Measurements from ENCODE around the gene POC5. TPM values are rescaled to one million over a fixed set of nuclear protein-coding genes. Genes with fewer than 3 reads are reported as not detected.

Gene POC5, protein sequence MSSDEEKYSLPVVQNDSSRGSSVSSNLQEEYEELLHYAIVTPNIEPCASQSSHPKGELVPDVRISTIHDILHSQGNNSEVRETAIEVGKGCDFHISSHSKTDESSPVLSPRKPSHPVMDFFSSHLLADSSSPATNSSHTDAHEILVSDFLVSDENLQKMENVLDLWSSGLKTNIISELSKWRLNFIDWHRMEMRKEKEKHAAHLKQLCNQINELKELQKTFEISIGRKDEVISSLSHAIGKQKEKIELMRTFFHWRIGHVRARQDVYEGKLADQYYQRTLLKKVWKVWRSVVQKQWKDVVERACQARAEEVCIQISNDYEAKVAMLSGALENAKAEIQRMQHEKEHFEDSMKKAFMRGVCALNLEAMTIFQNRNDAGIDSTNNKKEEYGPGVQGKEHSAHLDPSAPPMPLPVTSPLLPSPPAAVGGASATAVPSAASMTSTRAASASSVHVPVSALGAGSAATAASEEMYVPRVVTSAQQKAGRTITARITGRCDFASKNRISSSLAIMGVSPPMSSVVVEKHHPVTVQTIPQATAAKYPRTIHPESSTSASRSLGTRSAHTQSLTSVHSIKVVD
- 15.7 and 18.3 TPM in 2 replicates for total RNA-seq

DNA sequence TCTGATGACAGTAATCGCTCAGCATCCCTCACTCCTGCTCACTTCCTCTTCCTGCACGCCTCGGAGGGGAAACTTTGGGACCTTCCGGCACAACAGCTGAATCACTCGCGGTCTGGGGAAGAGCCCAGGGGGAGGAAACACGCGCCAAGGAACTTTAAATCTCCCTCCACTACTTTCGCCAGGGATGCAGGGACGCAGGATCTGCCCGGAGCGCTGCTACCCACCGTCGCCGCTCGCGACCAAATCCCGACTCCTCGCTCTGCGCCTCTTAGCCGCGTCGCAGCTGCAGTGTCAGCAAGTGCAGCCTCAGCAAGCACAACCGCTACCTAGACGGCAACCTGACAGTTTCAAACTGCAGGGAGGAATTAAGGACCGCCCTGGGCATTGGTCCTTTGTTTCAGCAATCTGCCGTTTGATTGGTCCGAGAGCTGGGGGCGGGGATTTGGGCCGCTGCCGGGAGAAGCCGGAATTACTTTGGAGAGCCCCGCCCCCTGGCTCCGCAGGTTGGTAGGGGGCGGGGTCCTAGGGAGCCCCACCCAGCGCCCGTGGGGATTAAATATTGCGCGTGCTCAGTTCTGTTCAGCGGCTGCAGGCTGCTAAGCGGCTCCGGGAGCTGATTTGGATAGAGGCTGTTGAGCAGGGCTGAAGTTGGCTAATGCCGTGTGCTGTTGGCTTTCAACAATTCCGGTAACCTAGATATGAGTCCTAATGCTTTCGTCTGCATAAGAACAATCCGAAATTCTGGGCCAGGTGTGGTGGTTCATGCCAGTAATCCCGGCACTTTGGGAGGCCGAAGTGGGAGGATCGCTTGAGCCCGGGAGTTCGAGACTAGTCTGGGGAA lies at the start of gene POC5:
Gene POC5 (minus strand): TSS at position 356 of the 841 bp plus-strand sequence. CDS start 4,500 bp downstream, outside the sequence.

Other genes starting within 250 kb of the POC5 start
- 22.2 and 52.9 TPM in 2 replicates for gene CERT1, start 205.8 kb downstream of the POC5 start, total RNA-seq
- 22.6 and 45.5 TPM in 2 replicates for gene POLK, start 205.5 kb downstream of the POC5 start, total RNA-seq
- 0.68 and 4.0 TPM in 2 replicates for gene ANKDD1B, start 106.0 kb downstream of the POC5 start, total RNA-seq

Measured in nasal cavity respiratory epithelium epithelial cell of viscerocranial mucosa (primary cell).